ENCODE measurements around the gene MOG. TPM values are rescaled to one million over a fixed set of nuclear protein-coding genes. Genes with fewer than 3 reads are reported as not detected.

The MOG gene
- total and polyA plus RNA-seq, 2 donors (not counting 1 experiment from before 2014, with no cell fraction given), result not detected

- Histone ChIP-seq H3K4me3 (ENCODE audit: control extremely low read depth in 1 of 5, extremely low read depth in 1 of 5, insufficient read depth in 1 of 5, low read depth in 2 of 5, low read length in 4 of 5) (no peak overlapping the region), H3K9ac (ENCODE audit: low read length) (no peak overlapping the region), H3K27ac (ENCODE audit: low read length in 2 of 2) (no peak overlapping the region), H3K79me2 (ENCODE audit: control insufficient read depth, insufficient read depth, low read length) (no peaks in the 10 kb centered on the region), H3K4me2 (replicated peaks; ENCODE audit: low read depth, low read length, poor library complexity, severe bottlenecking) (no peak overlapping the region), H3K27me3 (replicated peaks in 1 of 4; ENCODE audit: control extremely low read depth in 1 of 4, control insufficient read depth in 3 of 4, insufficient read depth in 4 of 4, low read length in 3 of 4) (no peaks in the 10 kb centered on the region), H2AFZ (ENCODE audit: insufficient read depth, low read depth, low read length, poor library complexity, severe bottlenecking) (no peak overlapping the region), H3K9me3 (ENCODE audit: control extremely low read depth in 1 of 3, control insufficient read depth in 2 of 3, insufficient read depth in 1 of 3, low read length in 2 of 3) (no peaks in the 10 kb centered on the region), H3K36me3 (replicated peaks in 1 of 2; ENCODE audit: control extremely low read depth in 1 of 2, control insufficient read depth in 1 of 2, extremely low read depth in 1 of 2, insufficient read depth in 2 of 2, low read length in 1 of 2) (peaks cover 6 to 82% of the 10 kb centered on the region in 2 experiments), H4K20me1 (ENCODE audit: control insufficient read depth, insufficient read depth, low read length, poor library complexity, severe bottlenecking) (no peaks in the 10 kb centered on the region), H3K4me1 (ENCODE audit: control insufficient read depth in 2 of 2, insufficient read depth in 2 of 2, low read length in 2 of 2) (no peaks in the 10 kb centered on the region)
- POLR2A ChIA-PET, result no interaction called here
- TF ChIP-seq CTCF (IDR thresholded peaks at IDR 0.05), result no peak
- no peak for TF ChIP-seq EZH2 (IDR thresholded peaks at IDR 0.05; ENCODE audit: borderline replicate concordance, insufficient read depth, low read depth, low read length, poor library complexity, severe bottlenecking)
- intact Hi-C loops (cut with micrococcal nuclease), result no loop called here
- no peaks in the 10 kb centered on the region for H3K27me3 Mint-ChIP-seq
- H3K27ac Mint-ChIP-seq, result no peak overlapping the region
- CTCF ChIA-PET, result interaction anchor here (2.2 kb wide), 1 partner anchor 43 kb away, joined by 13 read pairs; no protein-coding TSS in a partner anchor
- 87% methylated on average over 4 of the region's 4 CpGs for WGBS (ENCODE audit: insufficient coverage)
- no peak overlapping the region for H3K4me3 Mint-ChIP-seq
- no peaks in the 10 kb centered on the region for H3K4me1 Mint-ChIP-seq
- DNase-seq (no peak), ATAC-seq (ENCODE audit: low read depth) (no peak)
- no peaks in the 10 kb centered on the region for H3K9me3 Mint-ChIP-seq (ENCODE audit: insufficient read depth)
These were observed 46.4 kb upstream of the MOG start for GRCh38 chr6:29610540-29610939.

- Histone ChIP-seq H3K4me1 (ENCODE audit: control insufficient read depth in 2 of 2, insufficient read depth in 2 of 2, low read length in 2 of 2) (no peaks in the 10 kb centered on the region), H3K79me2 (ENCODE audit: control insufficient read depth, insufficient read depth, low read length) (no peaks in the 10 kb centered on the region), H3K9ac (ENCODE audit: low read length) (no peak overlapping the region), H2AFZ (ENCODE audit: insufficient read depth, low read depth, low read length, poor library complexity, severe bottlenecking) (no peak overlapping the region), H3K27me3 (replicated peaks in 1 of 4; ENCODE audit: control extremely low read depth in 1 of 4, control insufficient read depth in 3 of 4, insufficient read depth in 4 of 4, low read length in 3 of 4) (no peaks in the 10 kb centered on the region), H3K4me2 (replicated peaks; ENCODE audit: low read depth, low read length, poor library complexity, severe bottlenecking) (no peak overlapping the region), H3K36me3 (replicated peaks in 1 of 2; ENCODE audit: control extremely low read depth in 1 of 2, control insufficient read depth in 1 of 2, extremely low read depth in 1 of 2, insufficient read depth in 2 of 2, low read length in 1 of 2) (peaks cover 6 to 73% of the 10 kb centered on the region in 2 experiments), H3K27ac (ENCODE audit: low read length in 2 of 2) (no peak overlapping the region), H3K4me3 (ENCODE audit: control extremely low read depth in 1 of 5, extremely low read depth in 1 of 5, insufficient read depth in 1 of 5, low read depth in 2 of 5, low read length in 4 of 5) (no peak overlapping the region), H3K9me3 (ENCODE audit: control extremely low read depth in 1 of 3, control insufficient read depth in 2 of 3, insufficient read depth in 1 of 3, low read length in 2 of 3) (no peaks in the 10 kb centered on the region), H4K20me1 (ENCODE audit: control insufficient read depth, insufficient read depth, low read length, poor library complexity, severe bottlenecking) (no peaks in the 10 kb centered on the region)
- no peaks in the 10 kb centered on the region for H3K27me3 Mint-ChIP-seq
- ATAC-seq (ENCODE audit: low read depth) (no peak), DNase-seq (no peak)
- intact Hi-C loops (cut with micrococcal nuclease), result no loop called here
- CTCF ChIA-PET, result interaction anchor here (0.9 to 2.2 kb wide), 3 partner anchors 12 to 42 kb away, joined by 4 to 13 read pairs (median 8); no protein-coding TSS in a partner anchor
- no peaks in the 10 kb centered on the region for H3K9me3 Mint-ChIP-seq (ENCODE audit: insufficient read depth)
- POLR2A ChIA-PET, result interaction anchor here (0.7 kb wide), 1 partner anchor 600 kb away, joined by 3 read pairs; no protein-coding TSS in a partner anchor
- H3K4me1 Mint-ChIP-seq, result no peaks in the 10 kb centered on the region
- no CpG with 5 or more reads among the region's 4 CpGs for WGBS (ENCODE audit: insufficient coverage)
- H3K4me3 Mint-ChIP-seq, result no peak overlapping the region
- no peak for TF ChIP-seq EZH2 (IDR thresholded peaks at IDR 0.05; ENCODE audit: borderline replicate concordance, insufficient read depth, low read depth, low read length, poor library complexity, severe bottlenecking)
- H3K27ac Mint-ChIP-seq, result no peak overlapping the region
These were observed 45.5 kb upstream of the MOG start for GRCh38 chr6:29611426-29611825.

Measured in B cell (primary cell).